Adrenal gland (tissue), 12 donors: Measurements from ENCODE around the gene HYAL3. TPM values are rescaled to one million over a fixed set of nuclear protein-coding genes. Genes with fewer than 3 reads are reported as not detected.
A peak's percentile ranks its signal among the peaks of the same experiment; 100 is the strongest.

ENCODE experiments used
- DNase-seq, 7 donors: peaks; one replicate each; pipeline ENCODE4 v3.0.0-alpha.2; 2019 to 2020
- H3K27ac ChIP-seq, 5 donors: fragments of 200-600 bp; sonication (generic) in 4 of 5; 1 replicate in 3 of 5; 2 replicates in 2 of 5; pipeline versions ENCODE4 v1.5.1 to v1.8.0; 2016 to 2020; ENCODE audit warnings: mild to moderate bottlenecking in 1 of 5
- H3K27me3 ChIP-seq: fragments of 200-600 bp; 2 replicates; pipeline ENCODE4 v1.8.0; 2021
- H3K36me3 ChIP-seq, 2 donors: fragments of 200-600 bp; replicated peaks in 1 of 2; 1 replicate in 1 of 2; 2 replicates in 1 of 2; pipeline versions ENCODE4 v1.5.1 to v1.8.0; 2018 to 2022
- H3K4me1 ChIP-seq, 2 donors: fragments of 200-600 bp; replicated peaks in 1 of 2; 1 replicate in 1 of 2; 2 replicates in 1 of 2; pipeline versions ENCODE4 v1.5.1 to v1.8.0; 2018 to 2021
- H3K4me3 ChIP-seq, 4 donors: fragments of 200-600 bp; sonication (generic) in 3 of 4; one replicate each; pipeline ENCODE4 v1.5.1; 2016 to 2018
- H3K9me3 ChIP-seq, 3 donors: fragments of 200-600 bp; sonication (generic) in 1 of 3; replicated peaks in 1 of 3; 1 replicate in 2 of 3; 2 replicates in 1 of 3; pipeline versions ENCODE4 v1.5.1 to v1.8.0; 2016 to 2021
- CTCF ChIP-seq, 6 experiments: fragments of 450-650 bp in 4 of 6; fragments of 200-600 bp in 2 of 6; sonication (generic) in 1 of 6; IDR thresholded peaks; 1 replicate in 5 of 6; 2 replicates in 1 of 6; pipeline versions ENCODE4 v1.5.1 to v1.8.0; 2016 to 2021; ENCODE audit warnings: antibody characterized with exemption in 6 of 6, mild to moderate bottlenecking in 2 of 6, moderate library complexity in 1 of 6
- POLR2A ChIP-seq, 2 donors: fragments of 450-650 bp; IDR thresholded peaks; one replicate each; pipeline ENCODE4 v1.6.1; 2017; ENCODE audit warnings: antibody characterized with exemption in 2 of 2, mild to moderate bottlenecking in 2 of 2, moderate library complexity in 1 of 2
- WGBS, 4 donors: extraction: QIAGEN DNeasy Blood & Tissue Kit in 2 of 4; methylation state at CpG; one replicate each; pipeline versions ENCODE4 v1.1.5 to v1.1.7; 2013 to 2017; 5-methylcytosine and 5-hydroxymethylcytosine counted together
- intact Hi-C, 2 donors: fragments of 100-400 bp; cut with DNase I; formaldehyde crosslinking; loops; one replicate each; pipeline versions ENCODE4 v1.14.1 to v1.15.0; 2022 to 2023
- polyA plus RNA-seq, 3 donors: library from polyadenylated mRNA; stranded (reverse); fragments of 200-250 nt in 2 of 3; fragments of 350-450 nt in 1 of 3; fragmentation: Illumina TruSeq in 1 of 3; extraction: RNeasy Lipid Tissue Mini Kit (QIAGEN cat#74804) in 1 of 3; gene quantifications; one replicate each; pipeline ENCODE4 v1.2.3, GENCODE V29; 2013 to 2014
- total RNA-seq, 9 donors: library from RNA; depleted of rRNA in 4 of 9; stranded (reverse); fragments of >200 nt in 4 of 9; fragments of 120-200 nt in 1 of 9; fragmentation: NEBNext Ultra II Directional in 1 of 9; extraction: Animal tissue kit (Norgen Biotek cat#: 25700) in 1 of 9; gene quantifications; one replicate each; pipeline versions ENCODE4 v1.1.0 to v1.2.4, GENCODE V29; 2013 to 2023
- donor health status: healthy with polysubstance abuse.
- donor health status: Bipolar disorder and iron deficiency.
- donor health status: DM: yes; HTN: yes; CAD: no.
- donor health status: DM: no; HTN: no; CAD: no.
- donor health status: DM: no; HTN: no; CAD: no.
- donor health status: DM: yes; HTN: yes; CAD: no.

The HYAL3 gene
- total and polyA plus RNA-seq, 12 donors = 1.7 to 6.8 (median 3.4) TPM

- peak within 1 kb of the TSS; percentile 25 to 96 (median 62) for H3K4me3 ChIP-seq
- TF ChIP-seq CTCF (IDR thresholded peaks at IDR 0.05) = peak in 1 of 6 experiments; percentile 1
- peak in 1 of 2 donors; percentile 34 for TF ChIP-seq POLR2A (IDR thresholded peaks at IDR 0.05)
- no peaks in the 10 kb centered on the region for H3K9me3 ChIP-seq
- no peaks in the 10 kb centered on the region for H3K27me3 ChIP-seq
- intact Hi-C loops = loop anchor here in 1 of 2 donors (5.0 kb wide), 1 partner anchor 50 kb away; no protein-coding TSS in a partner anchor
- H3K4me1 ChIP-seq = peaks cover 41 to 71% of the 10 kb centered on the region in 2 donors
- peak; percentile 70 to 85 (median 73) for DNase-seq
- H3K27ac ChIP-seq = peak within 1 kb of the TSS; percentile 83 to 98 (median 94)
- H3K36me3 ChIP-seq = peaks cover 0 to 34% of the 10 kb centered on the region in 2 donors
- 20 to 28% (median 25%) methylated on average over 18 to 31 of the region's 31 CpGs for WGBS, 4 donors
Measured at GRCh38 chr3:50322386-50323091, 23.3 kb upstream of the HYAL3 start, which contains the start of gene HYAL2. Gene HYAL2 (minus strand): TSS chr3:50322745. CDS start chr3:50320489, 2,256 bp downstream.

- no peaks in the 10 kb centered on the region for H3K9me3 ChIP-seq
- H3K36me3 ChIP-seq = peaks cover 0 to 38% of the 10 kb centered on the region in 2 donors
- H3K27me3 ChIP-seq = no peaks in the 10 kb centered on the region
- TF ChIP-seq POLR2A (IDR thresholded peaks at IDR 0.05) (no peak), CTCF (IDR thresholded peaks at IDR 0.05) (no peak)
- peaks cover 41 to 71% of the 10 kb centered on the region in 2 donors for H3K4me1 ChIP-seq
- H3K4me3 ChIP-seq = peak overlapping the region in 2 of 4 donors; percentile 71 to 96
- H3K27ac ChIP-seq = peak overlapping the region; percentile 35 to 98 (median 94)
- WGBS, 4 donors = 17 to 39% (median 29%) methylated on average over 4 to 14 of the region's 14 CpGs
- intact Hi-C loops = loop anchor here in 1 of 2 donors (5.0 kb wide), 1 partner anchor 50 kb away; no protein-coding TSS in a partner anchor
- no peak for DNase-seq
Measured at GRCh38 chr3:50322115-50322385, 22.8 kb upstream of the HYAL3 start.

- peak; percentile 20 to 66 (median 32) for TF ChIP-seq CTCF (IDR thresholded peaks at IDR 0.05)
- TF ChIP-seq POLR2A (IDR thresholded peaks at IDR 0.05) = peak; percentile 36 to 69
- Histone ChIP-seq H3K27me3 (no peaks in the 10 kb centered on the region), H3K36me3 (peaks cover 0 to 39% of the 10 kb centered on the region in 2 donors), H3K4me1 (peaks cover 44 to 73% of the 10 kb centered on the region in 2 donors), H3K4me3 (peak overlapping the region; percentile 25 to 96 (median 62)), H3K9me3 (no peaks in the 10 kb centered on the region), H3K27ac (peak overlapping the region; percentile 83 to 98 (median 94))
- 1% methylated on average over 47 to 59 of the region's 59 CpGs; no CpG with 5 or more reads in 1 of the 4 donors for WGBS, 4 donors
- intact Hi-C loops = loop anchor here in 1 of 2 donors (5.0 kb wide), 1 partner anchor 49 kb away; no protein-coding TSS in a partner anchor
- peak; percentile 89 to 94 (median 91) for DNase-seq
Measured at GRCh38 chr3:50321336-50322114, 22.3 kb upstream of the HYAL3 start.

GRCh38 chr3:50320853-50321335 lies 21.7 kb upstream of the HYAL3 start:
- Histone ChIP-seq H3K27me3 (no peaks in the 10 kb centered on the region), H3K4me1 (peaks cover 45 to 75% of the 10 kb centered on the region in 2 donors), H3K27ac (peak overlapping the region; percentile 83 to 98 (median 94)), H3K4me3 (peak overlapping the region; percentile 25 to 96 (median 62)), H3K9me3 (no peaks in the 10 kb centered on the region), H3K36me3 (peaks cover 0 to 37% of the 10 kb centered on the region in 2 donors)
- DNase-seq = peak in 5 of 7 donors; percentile 64 to 84 (median 80)
- no peak for TF ChIP-seq POLR2A (IDR thresholded peaks at IDR 0.05)
- TF ChIP-seq CTCF (IDR thresholded peaks at IDR 0.05) = no peak
- intact Hi-C loops = loop anchor here in 1 of 2 donors (5.0 kb wide), 1 partner anchor 49 kb away; no protein-coding TSS in a partner anchor
- 0% methylated on average over 11 to 45 of the region's 45 CpGs for WGBS, 4 donors
